K562 (cell line): ENCODE data around the gene DYNLT2B.

Experiments
- CTCF ChIP-seq, 3 experiments: IDR thresholded peaks in 2 of 3; conservative IDR thresholded peaks in 1 of 3; 2 replicates each; pipeline ENCODE4 v1.5.1; 2011 to 2012; ENCODE audit warnings: low read length in 3 of 3, mild to moderate bottlenecking in 3 of 3, control low read depth in 2 of 3, improper control_type of control experiment in 1 of 3, inconsistent platforms in 1 of 3, low read depth in 1 of 3, mixed read lengths in 1 of 3, moderate library complexity in 1 of 3; ENCODE audit not compliant: insufficient read depth in 2 of 3
- E2F1 ChIP-seq: sonication (generic); formaldehyde crosslinking; IDR thresholded peaks from 2 replicates; pipeline ENCODE4 v1.8.1; 2023; ENCODE audit warnings: mild to moderate bottlenecking, missing genetic modification reagents, moderate library complexity
- EHMT2 ChIP-seq: fragments of 450-650 bp; IDR thresholded peaks from 2 replicates; pipeline ENCODE4 v1.6.1; 2018; ENCODE audit warnings: antibody characterized with exemption
- ELF4 ChIP-seq: fragments of 450-650 bp; formaldehyde crosslinking; IDR thresholded peaks from 2 replicates; pipeline ENCODE4 v1.4.0; 2022; ENCODE audit warnings: missing genetic modification characterization
- GTF3C2 ChIP-seq: IDR thresholded peaks from 3 replicates; pipeline ENCODE4 v1.6.1; 2011; ENCODE audit warnings: borderline replicate concordance, mild to moderate bottlenecking, moderate library complexity; ENCODE audit not compliant: insufficient read length; ENCODE audit errors: extremely low read depth
- ILF3 ChIP-seq: fragments of 450-650 bp; IDR thresholded peaks from 2 replicates; pipeline ENCODE4 v1.6.1; 2018; ENCODE audit warnings: antibody characterized with exemption, mild to moderate bottlenecking, moderate library complexity, borderline replicate concordance
- PATZ1 ChIP-seq: fragments of 250-450 bp; sonication (Bioruptor Pico); IDR thresholded peaks from 2 replicates; pipeline ENCODE4 v1.5.0; 2020; ENCODE audit warnings: mild to moderate bottlenecking, borderline replicate concordance
- SPI1 ChIP-seq: IDR thresholded peaks from 2 replicates; pipeline ENCODE4 v1.6.1; 2011; ENCODE audit warnings: low read depth, low read length, control low read depth, borderline replicate concordance
- TCF7 ChIP-seq: sonication (generic); IDR thresholded peaks from 2 replicates; pipeline ENCODE4 v1.6.1; 2016; ENCODE audit warnings: antibody characterized with exemption, borderline replicate concordance
- ZBTB49 ChIP-seq: sonication (generic); formaldehyde crosslinking; IDR thresholded peaks from 2 replicates; pipeline ENCODE4 v1.8.0; 2022; ENCODE audit warnings: missing genetic modification reagents, mild to moderate bottlenecking, borderline replicate concordance
- ZNF143 ChIP-seq: sonication (generic); formaldehyde crosslinking; IDR thresholded peaks from 2 replicates; pipeline ENCODE4 v1.9.0; 2022; ENCODE audit warnings: mild to moderate bottlenecking, missing genetic modification reagents

- TF ChIP-seq ILF3 (no peak), CTCF (IDR thresholded peaks at IDR 0.05 in 2 of 3, conservative IDR thresholded peaks at IDR 0.05 in 1 of 3; ENCODE audit: insufficient read depth in 2 of 3, low read depth in 1 of 3, low read length in 3 of 3) (peak; percentile 26 to 47 (median 41); a peak in 4 of 6 replicates), EHMT2 (no peak), SPI1 (no peak), ZBTB49 (CRISPR knock-in tag) (no peak), GTF3C2 (no peak), ELF4 (no peak), ZNF143 (CRISPR knock-in tag) (no peak), E2F1 (CRISPR knock-in tag) (no peak), PATZ1 (CRISPR knock-in tag) (no peak), TCF7 (no peak)
These were observed 25.6 kb downstream of the DYNLT2B start for GRCh38 chr3:196292286-196292923.
